HepG2 (cell line): Measurements from ENCODE around the gene ZNF74. TPM values are rescaled to one million over a fixed set of nuclear protein-coding genes. Genes with fewer than 3 reads are reported as not detected.

Experiments
- ATAC-seq: fragments of 200-7000 bp; cut with Tn5 transposase; 3 replicates; pipeline ENCODE4 v1.9.1; 2020; ENCODE audit warnings: mild to moderate bottlenecking, moderate library complexity
- BruUV-seq: library from RNA; stranded (reverse); fragments of 400-500 nt; replicated peaks from 2 replicates; lab custom pipeline; 2021; lab: Mats Ljungman, UMichigan
- CTCF ChIA-PET: fragments of 300-600 bp; formaldehyde crosslinking; extraction: SDS; loops from one replicate; lab custom pipeline; 2021; ENCODE audit warnings: low total read pairs, inconsistent platforms, low intra/inter-chr PET ratio; lab: Yijun Ruan, JAX
- POLR2A ChIA-PET: fragments of 350-600 bp; sonication (Branson Sonifier 250); formaldehyde crosslinking; loops from one replicate; lab custom pipeline; 2020; ENCODE audit warnings: antibody characterized with exemption, inconsistent platforms; lab: Yijun Ruan, JAX
- DNase-seq: peaks from one replicate; pipeline ENCODE4 v3.0.0-alpha.2; 2015; ENCODE audit warnings: low spot score
- FAIRE-seq: peaks from 3 replicates; lab custom pipeline; 2011; peaks lifted over from hg19 to GRCh38; lab: Jason Lieb, UNC
- H2AFZ ChIP-seq: one replicate; pipeline ENCODE4 v1.6.1; 2011; ENCODE audit warnings: low read length, inconsistent platforms
- H3K27ac ChIP-seq: fragments of 300-600 bp; 3 replicates; pipeline ENCODE4 v1.8.0; 2011; ENCODE audit warnings: mixed run types, mild to moderate bottlenecking, mixed read lengths, low read length, inconsistent platforms; ENCODE audit not compliant: insufficient read depth; ENCODE audit errors: extremely low read length
- H3K27me3 ChIP-seq, 2 experiments: fragments of 200-600 bp in 1 of 2; 2 replicates in 1 of 2; 3 replicates in 1 of 2; pipeline versions ENCODE4 v1.6.0 to v1.8.0; 2011; ENCODE audit warnings: low read length in 2 of 2, mild to moderate bottlenecking in 2 of 2, moderate library complexity in 2 of 2, inconsistent platforms in 1 of 2; ENCODE audit not compliant: insufficient read depth in 2 of 2, control insufficient read depth in 1 of 2
- H3K36me3 ChIP-seq, 2 experiments: fragments of 200-600 bp in 1 of 2; replicated peaks in 1 of 2; 2 replicates in 1 of 2; 3 replicates in 1 of 2; pipeline versions ENCODE4 v1.5.1 to v1.8.0; 2011; ENCODE audit warnings: low read length in 2 of 2, inconsistent platforms in 1 of 2; ENCODE audit not compliant: insufficient read depth in 2 of 2, control insufficient read depth in 1 of 2
- H3K4me1 ChIP-seq: 2 replicates; pipeline ENCODE4 v1.5.1; 2012; ENCODE audit warnings: low read length, inconsistent platforms; ENCODE audit not compliant: insufficient read depth
- H3K4me2 ChIP-seq: 2 replicates; pipeline ENCODE4 v1.6.0; 2011; ENCODE audit warnings: low read depth, low read length, inconsistent platforms
- H3K4me3 ChIP-seq, 3 experiments: fragments of 200-600 bp in 1 of 3; sonication (generic), shearing (Covaris generic) in 1 of 3; replicated peaks in 1 of 3; 2 replicates each; pipeline ENCODE4 v1.5.1; 2011 to 2016; ENCODE audit warnings: low read length in 3 of 3, inconsistent platforms in 2 of 3, low read depth in 2 of 3, mild to moderate bottlenecking in 2 of 3, control low read depth in 1 of 3, mixed read lengths in 1 of 3; ENCODE audit not compliant: insufficient read depth in 1 of 3
- H3K79me2 ChIP-seq: one replicate; pipeline ENCODE4 v1.6.1; 2011; ENCODE audit warnings: low read length, inconsistent platforms; ENCODE audit not compliant: insufficient read depth
- H3K9ac ChIP-seq: 2 replicates; pipeline ENCODE4 v1.6.0; 2011; ENCODE audit warnings: mild to moderate bottlenecking, low read depth, low read length, inconsistent platforms; ENCODE audit not compliant: insufficient read depth
- H3K9me3 ChIP-seq: 2 replicates; pipeline ENCODE4 v1.5.1; 2012; ENCODE audit warnings: mild to moderate bottlenecking, low read length
- H4K20me1 ChIP-seq: 2 replicates; pipeline ENCODE4 v1.6.0; 2011; ENCODE audit warnings: inconsistent platforms, mild to moderate bottlenecking, low read length, moderate library complexity; ENCODE audit not compliant: insufficient read depth
- AGO1 ChIP-seq: fragments of 200-400 bp; formaldehyde crosslinking; IDR thresholded peaks from 2 replicates; pipeline ENCODE4 v1.6.1; 2017; ENCODE audit warnings: mild to moderate bottlenecking, low read depth, low read length, moderate library complexity; ENCODE audit not compliant: poor library complexity, severe bottlenecking
- CERS6 ChIP-seq: sonication (generic); formaldehyde crosslinking; IDR thresholded peaks from 2 replicates; pipeline ENCODE4 v1.5.0; 2020; ENCODE audit warnings: missing genetic modification reagents
- FOXO1 ChIP-seq: sonication (generic); formaldehyde crosslinking; IDR thresholded peaks from 2 replicates; pipeline ENCODE4 v1.4.0; 2020; ENCODE audit warnings: missing genetic modification reagents
- KDM1A ChIP-seq: IDR thresholded peaks from 2 replicates; pipeline ENCODE4 v1.6.1; 2016; ENCODE audit warnings: missing compliant biosample characterization
- PCBP1 ChIP-seq: fragments of 200-400 bp; formaldehyde crosslinking; IDR thresholded peaks from 2 replicates; pipeline ENCODE4 v1.6.1; 2017; ENCODE audit warnings: mild to moderate bottlenecking, low read depth, low read length, borderline replicate concordance
- PREB ChIP-seq: sonication (generic); formaldehyde crosslinking; IDR thresholded peaks from 2 replicates; pipeline ENCODE4 v1.4.0; 2020; ENCODE audit warnings: missing genetic modification reagents
- RARA ChIP-seq: IDR thresholded peaks from 2 replicates; pipeline ENCODE4 v1.6.1; 2016; ENCODE audit warnings: missing genetic modification reagents, missing compliant biosample characterization
- SALL2 ChIP-seq: sonication (generic); formaldehyde crosslinking; IDR thresholded peaks from 2 replicates; pipeline ENCODE4 v1.8.1; 2023; ENCODE audit warnings: mild to moderate bottlenecking, missing genetic modification reagents, inconsistent platforms
- SP2 ChIP-seq: sonication (generic); formaldehyde crosslinking; IDR thresholded peaks from 2 replicates; pipeline ENCODE4 v1.5.1; 2020; ENCODE audit warnings: mild to moderate bottlenecking, missing genetic modification reagents
- ZNF350 ChIP-seq: sonication (generic); formaldehyde crosslinking; IDR thresholded peaks from 2 replicates; pipeline ENCODE4 v1.4.0; 2020; ENCODE audit warnings: mild to moderate bottlenecking, low read depth, missing genetic modification reagents, borderline replicate concordance
- WGBS: methylation state at CpG from one replicate; pipeline ENCODE4 v1.1.6; 2017; ENCODE audit warnings: low lambda C conversion rate; 5-methylcytosine and 5-hydroxymethylcytosine counted together
- in situ Hi-C: cut with HindIII; loops from 2 replicates; pipeline ENCODE4 v1.10.0; 2017; ENCODE audit warnings: low pct_unique_long_range_greater_than_20kb; ENCODE audit not compliant: extremely low pct_ligation_motif_present
- intact Hi-C: fragments of 100-400 bp; cut with micrococcal nuclease; formaldehyde crosslinking; loops from one replicate; pipeline ENCODE4 v1.10.0; 2022; ENCODE audit not compliant: unreplicated experiment
- polyA plus RNA-seq, 8 experiments: library from polyadenylated mRNA; depleted of rRNA in 3 of 8; stranded (reverse) in 7 of 8; unstranded in 1 of 8; fragments of >200 nt; fragmentation: Illumina TruSeq in 4 of 8; extraction: Trizol in 4 of 8; gene quantifications; 2 replicates each; pipeline versions ENCODE4 v1.2.1 to v1.2.3, GENCODE V29; 2011 to 2016; ENCODE audit warnings: low read depth in 4 of 8, missing spikeins in 1 of 8, mixed read lengths in 1 of 8; ENCODE audit not compliant: insufficient read depth in 1 of 8
- total RNA-seq, 5 experiments: library from RNA; depleted of rRNA; stranded (reverse); fragments of >200 nt; fragmentation: Illumina TruSeq; extraction: Trizol; gene quantifications; 2 replicates each; pipeline ENCODE4 v1.2.3, GENCODE V29; 2016; ENCODE audit warnings: low read depth in 1 of 5

The ZNF74 gene
- total and polyA plus RNA-seq, 2 of the 13 experiments (the other 11 are each of a cell fraction or from before 2014, with no cell fraction given): 6.3 to 9.1 TPM

- no peak for TF ChIP-seq SALL2 (CRISPR knock-in tag)
- TF ChIP-seq KDM1A (CRISPR knock-in tag): no peak
- no peak for TF ChIP-seq CERS6 (CRISPR knock-in tag)
- no peak for TF ChIP-seq RARA (CRISPR knock-in tag)
- no peak for TF ChIP-seq PCBP1
- no peak for TF ChIP-seq ZNF350 (CRISPR knock-in tag)
- no peak for TF ChIP-seq FOXO1 (CRISPR knock-in tag)
- no peak for TF ChIP-seq AGO1
- TF ChIP-seq PREB (CRISPR knock-in tag): no peak
- TF ChIP-seq SP2: no peak
- TF ChIP-seq, all 625 proteins: peak for 0
- FAIRE-seq: no peak
- no peak for DNase-seq
Observed at GRCh38 chr22:20401376-20402014, 7.5 kb downstream of the ZNF74 start.

More at GRCh38 chr22:20401376-20402014, 7.5 kb downstream of the ZNF74 start:
- CTCF ChIA-PET: no interaction called here
- BruUV-seq: no TSS peak
- H3K4me2 ChIP-seq: no peak overlapping the region
- H4K20me1 ChIP-seq: no peaks in the 10 kb centered on the region
- POLR2A ChIA-PET: no interaction called here
- peaks cover 2% of the 10 kb centered on the region for H3K79me2 ChIP-seq
- 98% methylated on average over 13 of the region's 13 CpGs for WGBS
- H3K27ac ChIP-seq: no peak overlapping the region
- intact Hi-C loops: no loop called here
- H3K4me3 ChIP-seq: no peak overlapping the region
- in situ Hi-C loops: no loop called here
- ATAC-seq: no peak
- no peaks in the 10 kb centered on the region; a peak in 1 of 5 replicates for H3K27me3 ChIP-seq
- H3K36me3 ChIP-seq: peaks cover 12 to 23% of the 10 kb centered on the region in 2 experiments; a peak in 4 of 5 replicates
- H3K4me1 ChIP-seq: peaks cover 13% of the 10 kb centered on the region; the same call in 1 of the 2 replicates
- H3K9ac ChIP-seq: no peak overlapping the region
- H2AFZ ChIP-seq: no peak overlapping the region
- no peaks in the 10 kb centered on the region for H3K9me3 ChIP-seq
